Measurements from ENCODE around the gene AGPAT3.

GRCh38 chr21:43981151-43981870 is 116.3 kb downstream of the AGPAT3 start:
- TF ChIP-seq CTCF (IDR thresholded peaks at IDR 0.05) (no peak), EZH2 (IDR thresholded peaks at IDR 0.05) (no peak)
